ENCODE data around the gene TTC39C. TPM values are rescaled to one million over a fixed set of nuclear protein-coding genes. Genes with fewer than 3 reads are reported as not detected.

The TTC39C gene
- total RNA-seq, 3 donors from 2014 or later = 49.8 to 59.0 (median 53.0) TPM

DNA sequence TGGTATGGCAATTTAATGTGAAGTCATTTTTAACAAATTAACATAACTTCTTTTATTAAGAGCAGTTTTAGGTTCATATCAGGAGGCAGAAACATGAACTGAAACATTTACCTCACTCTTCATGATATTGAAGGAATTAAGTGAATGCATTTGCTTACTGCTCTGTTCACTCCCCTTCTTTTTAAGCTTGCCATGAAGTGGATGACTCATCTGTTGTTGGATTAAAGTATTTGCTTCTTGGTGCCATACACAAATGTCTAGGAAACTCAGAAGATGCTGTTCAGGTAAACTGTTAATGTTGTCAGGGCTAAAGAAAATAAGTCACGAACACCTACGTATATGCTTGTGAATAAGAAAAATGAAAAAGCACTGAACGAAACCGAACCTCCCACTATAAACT, 114.1 kb downstream of the TTC39C start:
- intact Hi-C loops (cut with DNase I; ENCODE audit: low total_unique reads) = no loop called here
- Histone ChIP-seq H3K36me3 (no peaks in the 10 kb centered on the region), H3K4me1 (no peaks in the 10 kb centered on the region), H3K4me3 (no peak overlapping the region), H3K27me3 (no peaks in the 10 kb centered on the region), H3K9me3 (no peaks in the 10 kb centered on the region), H3K27ac (no peak overlapping the region)
- DNase-seq (ENCODE audit: low spot score in 2 of 2) = no peak
- no peak for TF ChIP-seq POLR2AphosphoS5 (IDR thresholded peaks at IDR 0.05)
- no peak for TF ChIP-seq CTCF (IDR thresholded peaks at IDR 0.05)
- no peak for TF ChIP-seq POLR2A (IDR thresholded peaks at IDR 0.05)

DNA sequence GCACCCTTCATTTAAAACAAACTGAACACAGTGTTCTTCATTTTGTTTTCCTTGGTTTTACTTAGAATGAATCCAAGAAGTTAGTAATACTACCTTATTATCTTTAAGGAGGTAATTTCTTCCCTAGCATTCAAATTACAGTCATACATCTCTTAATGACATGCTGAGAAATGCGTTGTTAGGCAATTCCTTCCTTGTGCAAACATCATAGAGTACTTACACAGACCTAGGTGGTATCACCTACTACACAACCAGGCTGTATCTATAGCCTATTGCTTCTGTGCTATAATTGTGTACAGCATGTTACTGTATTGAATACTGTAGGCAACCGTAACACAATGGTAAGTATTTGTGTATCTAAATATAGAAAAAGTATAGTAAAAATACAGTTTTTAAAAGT, 115.9 kb downstream of the TTC39C start:
- no peaks in the 10 kb centered on the region for H3K36me3 ChIP-seq
- no peaks in the 10 kb centered on the region for H3K4me1 ChIP-seq
- no peak overlapping the region for H3K4me3 ChIP-seq
- H3K27ac ChIP-seq = no peak overlapping the region
- DNase-seq (ENCODE audit: low spot score in 2 of 2) = no peak
- no peak for TF ChIP-seq POLR2AphosphoS5 (IDR thresholded peaks at IDR 0.05)
- TF ChIP-seq CTCF (IDR thresholded peaks at IDR 0.05) = no peak
- no peak for TF ChIP-seq POLR2A (IDR thresholded peaks at IDR 0.05)
- intact Hi-C loops (cut with DNase I; ENCODE audit: low total_unique reads) = no loop called here
- H3K27me3 ChIP-seq = no peaks in the 10 kb centered on the region
- H3K9me3 ChIP-seq = no peaks in the 10 kb centered on the region

- H3K4me1 ChIP-seq = no peaks in the 10 kb centered on the region
- TF ChIP-seq CTCF (IDR thresholded peaks at IDR 0.05) = no peak
- TF ChIP-seq POLR2A (IDR thresholded peaks at IDR 0.05) = no peak
- no peak for TF ChIP-seq POLR2AphosphoS5 (IDR thresholded peaks at IDR 0.05)
- H3K36me3 ChIP-seq = no peaks in the 10 kb centered on the region
- H3K27me3 ChIP-seq = no peaks in the 10 kb centered on the region
- intact Hi-C loops (cut with DNase I; ENCODE audit: low total_unique reads) = no loop called here
- H3K9me3 ChIP-seq = no peaks in the 10 kb centered on the region
- no peak for DNase-seq (ENCODE audit: low spot score in 2 of 2)
- no peak overlapping the region for H3K27ac ChIP-seq
- no peak overlapping the region for H3K4me3 ChIP-seq
Observed at GRCh38 chr18:24136967-24137373, 122.4 kb downstream of the TTC39C start.

- Histone ChIP-seq H3K27me3 (no peaks in the 10 kb centered on the region), H3K27ac (peak overlapping the region; percentile 83 to 88), H3K4me3 (peak overlapping the region; percentile 43 to 90 (median 74)), H3K36me3 (no peaks in the 10 kb centered on the region), H3K4me1 (no peaks in the 10 kb centered on the region), H3K9me3 (no peaks in the 10 kb centered on the region)
- intact Hi-C loops (cut with DNase I; ENCODE audit: low total_unique reads) = no loop called here
- TF ChIP-seq CTCF (IDR thresholded peaks at IDR 0.05) (no peak), POLR2AphosphoS5 (IDR thresholded peaks at IDR 0.05) (no peak), POLR2A (IDR thresholded peaks at IDR 0.05) (no peak)
- DNase-seq (ENCODE audit: low spot score in 2 of 2) = no peak
Observed at GRCh38 chr18:24138409-24138788, 123.8 kb downstream of the TTC39C start.

DNA sequence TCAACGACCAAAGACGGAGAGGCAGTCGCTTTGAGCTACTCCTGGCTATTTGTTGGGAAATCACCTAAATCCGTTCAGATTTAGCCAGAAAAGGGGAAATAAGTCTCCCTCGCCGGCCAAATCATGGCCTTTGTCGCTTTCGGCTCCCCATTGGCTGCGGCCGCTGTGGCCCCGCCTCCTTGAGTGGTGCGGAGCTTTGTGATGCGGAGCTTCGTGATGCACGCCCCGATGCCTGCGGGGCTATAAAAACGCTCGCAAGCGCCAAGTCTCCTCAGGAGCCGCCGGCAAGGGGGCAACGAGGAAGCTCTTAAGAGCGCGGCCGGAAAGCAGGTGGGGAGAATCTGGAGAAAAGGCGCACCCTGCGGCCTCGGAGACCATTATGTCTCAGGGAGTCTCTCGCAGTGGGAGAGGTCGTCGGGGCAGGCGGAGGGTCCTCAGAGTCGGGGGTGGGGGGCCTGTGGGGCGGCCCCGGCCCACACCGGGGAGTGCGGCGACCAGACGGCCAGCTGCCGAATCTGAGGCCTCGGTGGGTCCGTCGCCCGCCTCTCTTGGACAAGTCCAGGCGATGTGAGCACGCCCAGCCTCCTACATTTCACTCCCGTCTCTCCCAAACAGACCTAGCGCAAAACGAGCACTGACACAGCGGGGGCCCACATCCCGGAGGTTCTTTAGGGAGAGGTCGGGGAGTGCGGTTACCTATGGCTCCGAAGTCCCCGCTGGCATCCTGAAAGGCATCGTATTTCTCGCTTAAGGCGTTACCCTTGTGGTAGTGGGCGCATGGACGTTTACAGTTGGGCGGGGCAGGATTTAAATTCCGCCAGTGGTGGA, 124.4 kb downstream of the TTC39C start, which contains the start of gene CABYR:
CABYR (plus strand) TSS at position 274 of the 828 bp plus-strand sequence. CDS start 4,053 bp downstream, outside the sequence.
- Histone ChIP-seq H3K9me3 (no peaks in the 10 kb centered on the region), H3K27me3 (no peaks in the 10 kb centered on the region), H3K4me1 (no peaks in the 10 kb centered on the region), H3K27ac (peak within 1 kb of the TSS; percentile 83 to 88), H3K36me3 (no peaks in the 10 kb centered on the region), H3K4me3 (peak within 1 kb of the TSS; percentile 43 to 90 (median 74))
- intact Hi-C loops (cut with DNase I; ENCODE audit: low total_unique reads) = no loop called here
- TF ChIP-seq POLR2A (IDR thresholded peaks at IDR 0.05) = no peak
- peak in 1 of 3 donors; percentile 46 for TF ChIP-seq POLR2AphosphoS5 (IDR thresholded peaks at IDR 0.05)
- peak; percentile 67 to 83 for DNase-seq (ENCODE audit: low spot score in 2 of 2)

All from breast epithelium (tissue), 4 donors.